ENCODE data around the gene JAM3.
A peak's percentile ranks its signal among the peaks of the same experiment; 100 is the strongest.

The JAM3 gene

GRCh38 chr11:134068829-134069425 is at the start of gene JAM3:
Gene JAM3, plus strand, starts transcription at chr11:134069072. Its CDS starts 12 bp downstream, at chr11:134069084.
- H3K4me3 ChIP-seq (ENCODE audit: low read depth, low read length): peak within 1 kb of the TSS; percentile 11
- no peak for TF ChIP-seq CTCF (IDR thresholded peaks at IDR 0.05; ENCODE audit: borderline replicate concordance, insufficient read depth, low read depth, low read length)

DNA sequence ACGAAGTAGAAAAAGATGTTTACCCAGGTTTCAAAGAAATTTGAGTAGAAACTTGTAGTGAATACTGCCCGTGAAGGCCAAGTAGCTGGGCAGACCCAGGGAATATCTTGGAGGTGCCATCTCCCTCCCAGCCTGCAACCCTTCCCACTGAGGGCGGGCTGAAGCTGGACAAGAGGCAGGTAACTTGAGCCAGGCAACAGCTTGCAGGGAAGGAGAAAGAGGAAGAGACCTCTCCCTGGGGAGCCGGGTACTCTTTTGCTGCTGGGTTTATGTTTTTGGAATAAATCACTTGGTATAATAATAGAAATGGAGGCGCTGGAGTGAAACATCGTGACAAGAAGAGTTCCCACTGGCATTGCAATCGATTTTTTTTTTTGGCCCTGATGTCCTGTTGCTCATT is 49.4 kb upstream of the JAM3 start:
- H3K4me3 ChIP-seq (ENCODE audit: low read depth, low read length): no peak overlapping the region
- TF ChIP-seq CTCF (IDR thresholded peaks at IDR 0.05; ENCODE audit: borderline replicate concordance, insufficient read depth, low read depth, low read length): no peak

DNA sequence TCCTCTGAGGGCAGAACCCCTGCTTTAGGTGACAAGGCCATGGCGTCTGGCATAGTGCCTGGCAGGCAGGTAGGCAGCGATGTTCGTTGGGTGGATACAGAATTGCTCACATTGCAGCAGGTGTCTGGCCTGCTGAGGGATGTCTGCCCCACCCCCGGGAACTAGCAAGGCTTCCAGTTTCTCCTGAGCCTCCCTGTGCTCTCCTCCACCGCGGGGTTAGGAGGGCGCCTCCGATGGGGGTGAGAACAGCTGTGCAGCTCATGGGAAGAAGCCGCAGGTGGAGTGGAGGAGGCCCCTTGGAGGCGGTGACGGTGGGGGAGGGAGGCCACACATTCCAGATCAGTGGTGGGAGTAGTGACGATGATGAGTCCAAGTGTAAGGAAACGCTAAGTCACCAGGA is 48.3 kb upstream of the JAM3 start:
- H3K4me3 ChIP-seq (ENCODE audit: low read depth, low read length): no peak overlapping the region

DNA sequence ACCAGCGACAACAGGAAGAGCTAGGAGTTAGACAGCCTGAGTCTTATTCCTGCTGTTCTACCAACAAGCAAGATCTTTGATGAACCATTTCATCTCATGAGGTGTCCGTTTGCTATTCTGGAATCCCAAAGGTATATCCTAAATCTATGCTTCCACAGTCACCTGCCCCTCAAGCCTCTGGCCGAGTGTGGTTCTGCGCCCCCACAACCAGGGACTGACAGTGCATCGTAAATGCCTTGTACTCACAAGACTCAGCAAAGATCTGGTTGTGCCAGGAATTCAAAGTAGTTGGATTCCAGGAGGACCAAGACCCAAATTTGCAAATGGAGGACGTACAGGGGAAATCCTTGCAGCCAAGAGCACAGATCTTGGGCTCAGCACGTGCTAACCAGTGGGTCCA is 47.5 kb upstream of the JAM3 start:
- H3K4me3 ChIP-seq (ENCODE audit: low read depth, low read length): no peak overlapping the region
- no peak for TF ChIP-seq CTCF (IDR thresholded peaks at IDR 0.05; ENCODE audit: borderline replicate concordance, insufficient read depth, low read depth, low read length)

More for the DNA sequence above, 48.3 kb upstream of the JAM3 start:
- TF ChIP-seq CTCF (IDR thresholded peaks at IDR 0.05; ENCODE audit: borderline replicate concordance, insufficient read depth, low read depth, low read length): no peak

DNA sequence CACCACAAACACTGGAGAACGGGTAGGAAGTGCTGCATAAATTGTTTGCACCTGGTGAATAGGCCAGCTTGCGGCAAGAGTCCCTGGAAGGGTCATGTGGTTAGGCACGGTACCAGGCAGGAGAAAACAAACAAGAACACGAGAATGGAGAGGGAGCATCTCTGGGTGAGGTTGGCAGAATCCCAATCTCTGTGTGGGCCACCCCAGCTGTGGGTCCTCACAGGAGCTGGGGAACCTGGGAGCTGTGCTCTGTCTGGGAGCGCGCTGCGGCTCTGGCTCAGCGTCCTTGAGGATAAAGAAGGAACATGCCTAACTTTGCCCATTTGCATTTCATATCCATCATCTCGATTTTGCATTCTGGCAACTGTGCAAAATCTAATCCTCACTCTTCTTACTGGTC is 46.1 kb upstream of the JAM3 start:
- no peak overlapping the region for H3K4me3 ChIP-seq (ENCODE audit: low read depth, low read length)
- TF ChIP-seq CTCF (IDR thresholded peaks at IDR 0.05; ENCODE audit: borderline replicate concordance, insufficient read depth, low read depth, low read length): no peak

DNA sequence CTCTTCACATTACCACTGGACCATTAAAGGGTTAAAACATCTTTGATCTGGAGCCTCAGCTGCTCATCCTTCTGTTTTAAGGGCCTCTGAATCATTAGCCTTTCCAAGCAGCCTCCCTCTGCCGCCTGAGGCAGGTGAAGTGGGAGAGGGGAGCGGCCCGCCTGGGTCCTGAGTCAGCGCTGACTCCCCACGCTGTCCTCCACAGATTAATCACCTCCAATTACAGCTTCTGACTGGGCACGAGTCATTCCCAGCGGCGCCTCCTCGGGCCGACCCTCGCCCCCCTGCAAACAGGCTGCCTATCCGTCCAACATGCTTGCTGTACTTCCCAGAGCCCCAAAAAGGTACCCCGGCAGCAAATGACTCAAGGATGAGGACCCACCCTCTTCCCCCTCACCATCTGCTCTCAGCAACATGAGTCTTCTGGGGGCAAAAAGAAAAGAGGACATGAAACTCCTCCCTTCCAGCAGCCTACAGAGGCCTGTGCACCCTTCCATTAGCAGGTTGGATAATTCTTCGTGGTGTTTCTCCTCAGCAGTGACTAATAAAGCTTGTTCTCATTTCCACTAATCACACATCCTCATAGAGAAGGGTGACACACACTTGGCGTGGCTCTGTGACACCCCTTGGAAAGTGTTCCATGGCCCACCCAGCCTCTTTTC is 44.3 kb upstream of the JAM3 start:
- H3K4me3 ChIP-seq (ENCODE audit: low read depth, low read length): no peak overlapping the region
- TF ChIP-seq CTCF (IDR thresholded peaks at IDR 0.05; ENCODE audit: borderline replicate concordance, insufficient read depth, low read depth, low read length): no peak

DNA sequence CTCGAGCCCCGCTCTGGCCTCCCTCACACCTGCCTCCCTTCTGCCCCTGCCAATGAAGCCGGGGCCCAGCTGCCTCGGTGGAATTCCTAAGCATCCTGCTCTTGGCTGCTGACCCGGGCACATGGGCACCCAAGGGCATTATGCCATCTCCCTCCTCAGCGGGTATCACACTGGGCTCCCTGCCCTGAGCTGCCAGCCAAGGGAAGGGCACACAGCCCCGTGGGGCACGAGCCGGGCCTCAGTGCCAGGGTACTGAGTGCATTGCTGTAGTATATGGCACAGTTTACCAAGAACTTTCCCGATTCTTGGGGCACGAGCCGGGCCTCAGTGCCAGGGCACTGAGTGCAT is 43.8 kb upstream of the JAM3 start:
- no peak for TF ChIP-seq CTCF (IDR thresholded peaks at IDR 0.05; ENCODE audit: borderline replicate concordance, insufficient read depth, low read depth, low read length)
- H3K4me3 ChIP-seq (ENCODE audit: low read depth, low read length): no peak overlapping the region

Measured in GM12875 (cell line).